ENCODE data around the gene CDCA7. TPM values are rescaled to one million over a fixed set of nuclear protein-coding genes. Genes with fewer than 3 reads are reported as not detected.

The CDCA7 gene
- total and polyA plus RNA-seq, 2 of the 13 experiments (the other 11 are each of a cell fraction or from before 2014, with no cell fraction given): 46.2 to 57.8 TPM

GRCh38 chr2:173347305-173348168, 7.1 kb upstream of the CDCA7 start (continued):
- TF ChIP-seq PHF5A (CRISPR knock-in tag; IDR thresholded peaks at IDR 0.05; ENCODE audit: low read depth, unreplicated experiment) (no peak), ZNF878 (CRISPR knock-in tag; IDR thresholded peaks at IDR 0.05) (no peak), ZNF792 (CRISPR knock-in tag; IDR thresholded peaks at IDR 0.05) (no peak), ZNF362 (CRISPR knock-in tag; IDR thresholded peaks at IDR 0.05; ENCODE audit: borderline replicate concordance) (no peak), AHDC1 (CRISPR knock-in tag; IDR thresholded peaks at IDR 0.05; ENCODE audit: borderline replicate concordance) (no peak), KLF9 (CRISPR knock-in tag; IDR thresholded peaks at IDR 0.05; ENCODE audit: low read depth) (no peak), ZNF780A (CRISPR knock-in tag; IDR thresholded peaks at IDR 0.05) (no peak), ZNF24 (IDR thresholded peaks at IDR 0.05) (no peak), PBX3 (CRISPR knock-in tag; IDR thresholded peaks at IDR 0.05; ENCODE audit: borderline replicate concordance) (no peak), ZNF337 (CRISPR knock-in tag; IDR thresholded peaks at IDR 0.05; ENCODE audit: borderline replicate concordance, low read depth) (no peak), ZNF142 (CRISPR knock-in tag; IDR thresholded peaks at IDR 0.05) (no peak), MAFG (CRISPR knock-in tag; IDR thresholded peaks at IDR 0.05) (no peak), HHEX (CRISPR knock-in tag; IDR thresholded peaks at IDR 0.05) (0 out of 2 replicates have a peak, but pooled peaks have one; percentile 32), AGO1 (IDR thresholded peaks at IDR 0.05; ENCODE audit: low read depth, low read length, poor library complexity, severe bottlenecking) (no peak), NR2F1 (CRISPR knock-in tag; IDR thresholded peaks at IDR 0.05) (no peak)

Data from HepG2 (cell line).